ENCODE data around the gene STPG3. TPM values are rescaled to one million over a fixed set of nuclear protein-coding genes. Genes with fewer than 3 reads are reported as not detected.

STPG3 gene
- 3.4 TPM for polyA plus RNA-seq
- long read RNA-seq, donor 1: 0 reads
- long read RNA-seq, donor 2: 0 reads
- long read RNA-seq, donor 3: 0 reads
- long read RNA-seq, donor 4: 0 reads
- long read RNA-seq, donor 5: 0 reads
- long read RNA-seq, donor 6: 0 reads
- long read RNA-seq, donor 7: 0 reads
- long read RNA-seq, donor 8: 0 reads
- long read RNA-seq, donor 9: 0 reads
- long read RNA-seq, donor 10: 0 reads
- long read RNA-seq, donor 11: 0 reads

GRCh38 chr9:137251194-137251461 is at the start of gene STPG3:
STPG3 (plus strand) TSS chr9:137251286; CDS start chr9:137251287, 1 bp downstream.
- Histone ChIP-seq H3K4me3 (ENCODE audit: low read length) (no peak within 1 kb of the TSS), H3K9me3 (ENCODE audit: control insufficient read depth, low read depth, low read length) (no peaks in the 10 kb centered on the region), H3K27me3 (ENCODE audit: control insufficient read depth, insufficient read depth, low read length) (no peaks in the 10 kb centered on the region), H3K36me3 (ENCODE audit: control insufficient read depth, insufficient read depth, low read length) (no peaks in the 10 kb centered on the region), H3K27ac (ENCODE audit: low read length) (no peak within 1 kb of the TSS), H3K4me1 (ENCODE audit: control insufficient read depth, insufficient read depth, low read length) (peaks cover 27% of the 10 kb centered on the region)
- no peak for DNase-seq
- WGBS (ENCODE audit: insufficient coverage, low lambda C conversion rate): no CpG with 5 or more reads among the region's 4 CpGs

- peaks cover 3% of the 10 kb centered on the region for H3K36me3 ChIP-seq (ENCODE audit: control insufficient read depth, insufficient read depth, low read length)
- DNase-seq: no peak
- H3K4me1 ChIP-seq (ENCODE audit: control insufficient read depth, insufficient read depth, low read length): peaks cover 42% of the 10 kb centered on the region
- no peaks in the 10 kb centered on the region for H3K27me3 ChIP-seq (ENCODE audit: control insufficient read depth, insufficient read depth, low read length)
- H3K4me3 ChIP-seq (ENCODE audit: low read length): no peak overlapping the region
- H3K9me3 ChIP-seq (ENCODE audit: control insufficient read depth, low read depth, low read length): no peaks in the 10 kb centered on the region
- no peak overlapping the region for H3K27ac ChIP-seq (ENCODE audit: low read length)
- no CpG with 5 or more reads among the region's 8 CpGs for WGBS (ENCODE audit: insufficient coverage, low lambda C conversion rate)
These were observed 48.1 kb upstream of the STPG3 start for GRCh38 chr9:137202966-137203365.

- H3K4me1 ChIP-seq (ENCODE audit: control insufficient read depth, insufficient read depth, low read length): peaks cover 27% of the 10 kb centered on the region
- no peaks in the 10 kb centered on the region for H3K9me3 ChIP-seq (ENCODE audit: control insufficient read depth, low read depth, low read length)
- no peak for DNase-seq
- H3K27ac ChIP-seq (ENCODE audit: low read length): peak overlapping the region; percentile 48
- peak overlapping the region; percentile 95 for H3K4me3 ChIP-seq (ENCODE audit: low read length)
- 20% methylated on average over 1 of the region's 21 CpGs for WGBS (ENCODE audit: insufficient coverage, low lambda C conversion rate)
- H3K27me3 ChIP-seq (ENCODE audit: control insufficient read depth, insufficient read depth, low read length): no peaks in the 10 kb centered on the region
- peaks cover 4% of the 10 kb centered on the region for H3K36me3 ChIP-seq (ENCODE audit: control insufficient read depth, insufficient read depth, low read length)
These were observed 46.4 kb upstream of the STPG3 start for GRCh38 chr9:137204731-137205125.

- no peaks in the 10 kb centered on the region for H3K9me3 ChIP-seq (ENCODE audit: control insufficient read depth, low read depth, low read length)
- H3K27me3 ChIP-seq (ENCODE audit: control insufficient read depth, insufficient read depth, low read length): no peaks in the 10 kb centered on the region
- DNase-seq: peak; percentile 81 to 86
- peak within 1 kb of the TSS; percentile 95 for H3K4me3 ChIP-seq (ENCODE audit: low read length)
- 0% methylated on average over 1 of the region's 98 CpGs for WGBS (ENCODE audit: insufficient coverage, low lambda C conversion rate)
- H3K4me1 ChIP-seq (ENCODE audit: control insufficient read depth, insufficient read depth, low read length): peaks cover 27% of the 10 kb centered on the region
- peaks cover 6% of the 10 kb centered on the region for H3K36me3 ChIP-seq (ENCODE audit: control insufficient read depth, insufficient read depth, low read length)
- H3K27ac ChIP-seq (ENCODE audit: low read length): peak within 1 kb of the TSS; percentile 48
These were observed 45.7 kb upstream of the STPG3 start, which contains the start of the genes NDOR1 and TMEM203 for GRCh38 chr9:137205126-137206069. NDOR1 (plus strand) TSS chr9:137205700; CDS start chr9:137205778, 78 bp downstream. TMEM203 (minus strand) TSS chr9:137205648; CDS start chr9:137205414, 234 bp downstream.

- DNase-seq: no peak
- Histone ChIP-seq H3K27ac (ENCODE audit: low read length) (no peak overlapping the region), H3K4me3 (ENCODE audit: low read length) (peak overlapping the region; percentile 95), H3K9me3 (ENCODE audit: control insufficient read depth, low read depth, low read length) (no peaks in the 10 kb centered on the region), H3K27me3 (ENCODE audit: control insufficient read depth, insufficient read depth, low read length) (no peaks in the 10 kb centered on the region), H3K4me1 (ENCODE audit: control insufficient read depth, insufficient read depth, low read length) (peaks cover 21% of the 10 kb centered on the region), H3K36me3 (ENCODE audit: control insufficient read depth, insufficient read depth, low read length) (peaks cover 6% of the 10 kb centered on the region)
- 93% methylated on average over 3 of the region's 7 CpGs for WGBS (ENCODE audit: insufficient coverage, low lambda C conversion rate)
These were observed 44.5 kb upstream of the STPG3 start for GRCh38 chr9:137206602-137207001.

GRCh38 chr9:137211532-137211931 is 39.6 kb upstream of the STPG3 start:
- WGBS (ENCODE audit: insufficient coverage, low lambda C conversion rate): 90% methylated on average over 2 of the region's 13 CpGs
- Histone ChIP-seq H3K9me3 (ENCODE audit: control insufficient read depth, low read depth, low read length) (no peaks in the 10 kb centered on the region), H3K36me3 (ENCODE audit: control insufficient read depth, insufficient read depth, low read length) (peaks cover 17% of the 10 kb centered on the region), H3K27ac (ENCODE audit: low read length) (no peak overlapping the region), H3K4me3 (ENCODE audit: low read length) (no peak overlapping the region), H3K4me1 (ENCODE audit: control insufficient read depth, insufficient read depth, low read length) (peaks cover 1% of the 10 kb centered on the region), H3K27me3 (ENCODE audit: control insufficient read depth, insufficient read depth, low read length) (no peaks in the 10 kb centered on the region)
- DNase-seq: no peak

GRCh38 chr9:137212520-137212919 is 38.6 kb upstream of the STPG3 start:
- DNase-seq: no peak
- no peaks in the 10 kb centered on the region for H3K9me3 ChIP-seq (ENCODE audit: control insufficient read depth, low read depth, low read length)
- no CpG with 5 or more reads among the region's 21 CpGs for WGBS (ENCODE audit: insufficient coverage, low lambda C conversion rate)
- no peak overlapping the region for H3K4me3 ChIP-seq (ENCODE audit: low read length)
- peaks cover 17% of the 10 kb centered on the region for H3K36me3 ChIP-seq (ENCODE audit: control insufficient read depth, insufficient read depth, low read length)
- H3K27ac ChIP-seq (ENCODE audit: low read length): no peak overlapping the region
- peaks cover 9% of the 10 kb centered on the region for H3K4me1 ChIP-seq (ENCODE audit: control insufficient read depth, insufficient read depth, low read length)
- H3K27me3 ChIP-seq (ENCODE audit: control insufficient read depth, insufficient read depth, low read length): no peaks in the 10 kb centered on the region

GRCh38 chr9:137213160-137214060 is 37.7 kb upstream of the STPG3 start:
- no peaks in the 10 kb centered on the region for H3K27me3 ChIP-seq (ENCODE audit: control insufficient read depth, insufficient read depth, low read length)
- no CpG with 5 or more reads among the region's 49 CpGs for WGBS (ENCODE audit: insufficient coverage, low lambda C conversion rate)
- H3K9me3 ChIP-seq (ENCODE audit: control insufficient read depth, low read depth, low read length): no peaks in the 10 kb centered on the region
- no peak overlapping the region for H3K4me3 ChIP-seq (ENCODE audit: low read length)
- peaks cover 17% of the 10 kb centered on the region for H3K36me3 ChIP-seq (ENCODE audit: control insufficient read depth, insufficient read depth, low read length)
- no peak for DNase-seq
- H3K4me1 ChIP-seq (ENCODE audit: control insufficient read depth, insufficient read depth, low read length): peaks cover 18% of the 10 kb centered on the region
- no peak overlapping the region for H3K27ac ChIP-seq (ENCODE audit: low read length)

- no peak for DNase-seq
- H3K36me3 ChIP-seq (ENCODE audit: control insufficient read depth, insufficient read depth, low read length): peaks cover 15% of the 10 kb centered on the region
- H3K4me1 ChIP-seq (ENCODE audit: control insufficient read depth, insufficient read depth, low read length): peaks cover 27% of the 10 kb centered on the region
- H3K27me3 ChIP-seq (ENCODE audit: control insufficient read depth, insufficient read depth, low read length): no peaks in the 10 kb centered on the region
- no peaks in the 10 kb centered on the region for H3K9me3 ChIP-seq (ENCODE audit: control insufficient read depth, low read depth, low read length)
- WGBS (ENCODE audit: insufficient coverage, low lambda C conversion rate): no CpG with 5 or more reads among the region's 19 CpGs
- H3K27ac ChIP-seq (ENCODE audit: low read length): no peak overlapping the region
- H3K4me3 ChIP-seq (ENCODE audit: low read length): no peak overlapping the region
These were observed 36.5 kb upstream of the STPG3 start for GRCh38 chr9:137214620-137215019.
